ENCODE measurements around the gene SLC28A2.

- TF ChIP-seq POLR2A (IDR thresholded peaks at IDR 0.05; ENCODE audit: low read length) (no peak), GATA1 (IDR thresholded peaks at IDR 0.05; ENCODE audit: low read depth, low read length) (no peak)
Observed at GRCh38 chr15:45221967-45222366, 30.1 kb upstream of the SLC28A2 start.
